NCI-H1694 (cell line): ENCODE measurements around the gene ANKMY2.
"Not testable (repeated sequence)": the region's sequence is repeated elsewhere in the genome, so short reads cannot be mapped to it uniquely, and the experiment has no call there.

Experiments
- DNase-seq: peaks from one replicate; lab custom pipeline; 2025; lab: John Stamatoyannopoulos, UW

The ANKMY2 gene

GRCh38 chr7:16659854-16660497, 14.4 kb upstream of the ANKMY2 start:
- DNase-seq, result not testable (repeated sequence)

DNA sequence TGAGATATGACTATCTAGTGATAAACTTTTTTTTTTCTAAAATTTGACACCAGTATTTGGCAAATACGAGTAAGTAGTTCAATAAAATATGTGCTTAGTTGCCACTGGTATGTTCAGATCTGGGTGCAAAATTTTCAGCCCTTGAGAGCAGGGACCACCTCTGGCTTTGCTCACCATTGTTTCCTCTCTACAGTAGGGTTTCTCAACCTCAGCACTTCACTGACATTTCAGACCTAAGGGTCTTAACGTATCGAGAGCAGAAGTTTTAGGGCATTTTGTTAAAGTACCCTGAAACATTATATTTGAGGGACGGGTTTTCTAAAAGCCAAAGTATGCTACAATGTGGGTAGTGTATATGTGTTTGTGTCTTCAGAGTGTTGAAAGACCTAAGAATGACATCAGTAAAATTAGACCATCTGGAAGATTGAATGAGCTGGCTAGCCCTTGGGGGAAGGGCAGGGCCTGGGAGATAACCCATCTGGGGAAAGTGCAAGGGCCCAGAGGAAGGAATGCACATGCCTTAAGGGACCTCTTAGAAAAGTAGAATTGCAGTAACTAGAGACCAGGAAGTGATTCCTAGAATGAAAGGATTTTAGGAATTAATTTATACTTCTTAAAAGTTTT, 12.2 kb upstream of the ANKMY2 start:
- DNase-seq, result no peak

DNA sequence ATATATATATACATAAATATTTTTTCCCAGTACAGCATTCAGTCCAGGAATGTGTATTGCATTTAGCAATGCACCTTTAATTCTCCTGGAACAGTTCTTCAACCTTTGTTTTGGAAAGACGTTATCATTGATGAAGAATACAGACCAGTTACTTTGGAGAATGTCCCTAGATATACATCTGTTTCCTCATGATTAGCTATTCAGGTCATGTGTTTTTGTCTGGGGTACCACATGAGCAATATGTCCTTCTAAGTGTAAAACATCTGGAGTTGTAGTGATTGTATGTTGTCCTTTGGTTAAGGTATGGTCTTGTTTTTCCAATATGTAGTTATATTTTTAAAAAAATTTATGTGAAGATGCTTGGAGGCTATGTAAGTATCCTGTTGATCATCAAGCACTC, 10.6 kb upstream of the ANKMY2 start:
- no peak for DNase-seq

DNA sequence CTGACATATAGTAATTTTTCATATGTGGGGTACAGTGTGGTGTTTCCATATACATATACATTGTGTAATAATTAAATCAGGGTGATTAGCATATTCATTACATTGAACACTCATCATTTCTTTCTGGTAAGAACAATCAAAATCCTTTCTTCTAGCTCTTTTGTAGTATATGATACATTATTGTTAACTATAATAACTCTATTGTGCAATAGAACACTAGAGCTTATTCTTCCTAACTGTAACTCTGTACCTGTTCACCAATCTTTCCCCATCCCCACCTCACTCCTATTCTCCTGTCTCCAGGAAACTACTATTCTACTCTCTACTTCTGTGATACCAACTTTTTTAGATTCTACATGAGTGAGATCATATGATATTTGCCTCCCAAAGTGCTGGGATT, 9.8 kb upstream of the ANKMY2 start:
- no peak for DNase-seq

- DNase-seq, result no peak
These were observed 7.3 kb upstream of the ANKMY2 start for GRCh38 chr7:16652888-16653287.

DNA sequence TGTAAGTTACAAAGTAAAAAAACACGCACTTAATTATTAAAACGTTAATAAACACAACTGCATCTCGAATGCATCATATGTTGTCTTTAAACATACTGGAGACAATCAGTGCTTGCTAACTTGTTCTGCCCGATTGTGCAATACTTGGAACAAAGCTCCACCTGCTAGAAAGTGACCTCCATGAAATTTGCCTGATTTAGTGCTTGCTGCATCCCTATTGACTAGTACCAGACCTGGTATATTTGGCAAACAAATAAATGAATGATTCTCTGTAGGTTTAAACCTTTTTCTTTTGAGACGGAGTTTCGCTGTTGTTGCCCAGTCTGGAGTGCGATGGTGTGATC, 6.7 kb upstream of the ANKMY2 start:
- DNase-seq, result no peak

- DNase-seq, result no peak
These were observed 6.1 kb upstream of the ANKMY2 start for GRCh38 chr7:16651396-16652239.

GRCh38 chr7:16650266-16650665, 4.7 kb upstream of the ANKMY2 start:
- DNase-seq, result no peak

- no peak for DNase-seq
These were observed 3.6 kb upstream of the ANKMY2 start for GRCh38 chr7:16649196-16649595.

DNA sequence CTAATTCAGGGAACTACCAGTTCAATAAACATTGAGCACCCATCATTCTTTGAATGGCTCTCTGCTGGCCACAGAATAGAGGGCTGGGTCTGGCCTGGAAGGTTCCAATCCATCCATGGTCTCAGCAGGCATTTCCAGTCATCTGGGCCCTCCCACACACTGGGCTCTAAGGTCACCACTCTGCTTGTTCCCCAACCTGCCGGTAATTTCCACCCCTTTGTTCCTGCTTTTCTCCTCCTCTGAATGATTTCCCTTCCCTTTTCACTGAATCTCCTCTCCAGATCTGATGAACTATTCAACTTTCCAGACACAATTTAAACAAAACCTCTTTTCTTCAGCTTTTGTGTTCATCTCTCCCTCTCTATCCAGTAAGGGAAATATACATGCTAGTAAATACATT, 3.0 kb upstream of the ANKMY2 start:
- no peak for DNase-seq

DNA sequence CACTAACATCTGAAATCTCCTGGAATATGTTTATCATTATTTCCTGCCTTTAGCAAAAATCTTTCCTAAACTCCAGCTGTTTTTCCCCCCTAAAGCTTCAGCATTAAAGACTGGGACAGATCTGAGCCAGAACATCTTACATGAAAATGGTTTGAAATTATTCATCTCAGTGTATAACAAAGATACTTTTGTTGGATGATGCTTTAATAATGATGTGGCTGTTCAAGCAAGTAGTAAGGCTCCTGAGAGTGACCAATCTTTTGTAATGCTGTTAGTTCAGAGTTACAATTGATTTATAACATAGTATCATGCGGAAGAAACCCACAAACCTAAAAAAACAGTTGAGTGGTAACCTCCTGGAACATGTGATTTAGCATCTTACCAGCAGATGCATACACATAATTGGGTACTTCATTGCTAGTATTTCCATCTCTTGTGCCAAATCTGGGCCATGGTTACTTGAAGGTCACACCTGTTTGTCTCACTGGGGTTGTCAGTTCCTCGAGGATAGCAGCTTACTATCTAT, 1.9 kb upstream of the ANKMY2 start:
- DNase-seq, result peak; percentile 4

DNA sequence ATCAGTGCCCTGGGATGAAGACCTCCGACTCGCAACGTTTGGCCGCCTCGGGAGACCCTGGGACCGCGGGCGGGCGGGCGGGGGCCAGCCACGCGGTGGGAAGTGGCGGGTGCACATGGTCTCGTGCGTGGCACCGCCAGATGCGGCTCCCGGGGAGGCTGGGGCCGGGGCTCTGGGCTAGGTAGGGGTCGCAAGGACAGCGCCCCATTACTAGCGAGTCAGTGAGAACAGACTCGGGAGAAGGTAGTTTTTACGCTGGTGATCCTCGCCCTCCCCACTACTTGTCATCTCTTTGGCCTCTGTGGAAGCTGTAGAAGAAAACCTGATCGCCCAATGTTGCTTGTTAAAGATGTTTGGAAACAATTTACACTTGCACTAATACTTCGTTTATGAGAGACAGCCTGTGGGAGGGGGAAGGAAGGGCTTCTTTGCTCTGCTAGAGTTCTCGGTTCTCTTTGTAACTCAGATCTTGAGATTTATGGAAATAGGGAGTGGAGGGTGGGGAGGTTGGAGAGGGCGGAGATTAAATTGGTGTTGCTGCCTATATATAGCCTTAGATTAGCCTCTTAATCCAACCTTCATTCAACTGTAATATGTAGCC, 1.0 kb upstream of the ANKMY2 start:
- no peak for DNase-seq

DNA sequence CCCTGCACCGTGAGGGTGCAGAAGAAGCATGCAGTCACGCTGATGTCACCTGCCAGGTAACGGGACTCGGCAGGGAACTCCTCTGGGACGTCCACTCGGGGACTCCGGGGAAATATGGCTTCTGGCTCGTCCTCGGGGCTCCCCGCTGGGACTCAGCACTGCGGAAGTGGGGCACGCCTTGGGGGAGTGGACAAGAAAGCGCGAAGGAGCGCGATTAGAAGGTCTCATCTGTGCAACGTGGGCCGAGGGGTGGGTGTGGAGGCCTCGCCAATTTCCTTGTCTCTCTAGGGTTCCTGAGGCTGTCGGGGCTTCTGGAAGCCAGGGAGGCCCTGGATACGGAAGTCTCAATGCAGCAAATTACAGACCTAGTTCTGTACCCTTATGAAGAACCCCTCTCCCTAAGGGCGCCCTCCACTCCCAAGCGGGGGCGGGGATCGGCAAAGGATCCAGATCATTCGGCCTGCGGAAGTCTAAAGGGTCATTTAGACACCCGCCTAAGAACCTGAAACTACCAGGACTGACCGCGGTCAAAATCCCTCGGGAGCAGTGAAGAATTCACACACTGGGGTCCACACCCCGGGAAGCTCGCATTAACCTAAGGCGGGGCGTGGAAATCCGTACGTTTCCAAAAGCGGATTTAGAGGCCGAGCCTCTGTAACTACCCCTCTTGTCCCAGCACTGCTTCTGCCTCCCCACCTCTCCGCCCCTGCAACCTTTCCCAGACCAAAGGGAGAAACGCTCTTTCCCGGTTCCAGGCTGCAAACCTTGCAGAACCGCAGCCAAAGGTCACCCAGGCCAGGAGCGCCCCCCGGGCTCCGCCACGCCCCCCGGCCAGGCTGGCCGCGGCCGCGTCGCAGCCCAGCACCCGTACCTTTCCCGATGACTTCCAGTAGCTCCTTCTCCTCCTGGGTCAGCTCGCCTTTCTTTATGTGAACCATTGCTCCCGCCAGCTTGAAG, 640 bp downstream of the ANKMY2 start:
- no peak for DNase-seq

DNA sequence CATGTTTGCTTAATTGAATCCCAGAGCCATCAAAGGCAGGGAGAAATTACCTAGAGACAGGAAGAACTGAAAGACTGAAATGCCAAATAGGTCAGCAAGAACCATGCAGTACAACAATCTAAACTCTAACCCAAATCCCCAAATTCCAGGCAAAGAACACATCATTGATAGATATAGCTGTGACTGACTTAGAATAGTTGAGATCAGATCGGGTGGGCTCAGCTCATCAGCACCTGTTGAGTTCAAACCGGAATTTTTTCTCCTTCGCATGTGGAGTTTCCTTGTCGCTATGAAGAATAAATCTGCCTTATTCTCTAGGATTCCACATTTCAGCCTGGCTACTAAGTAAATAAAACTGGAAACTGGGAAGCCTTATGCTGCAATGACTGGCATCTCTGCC, 1.4 kb downstream of the ANKMY2 start:
- DNase-seq, result no peak

DNA sequence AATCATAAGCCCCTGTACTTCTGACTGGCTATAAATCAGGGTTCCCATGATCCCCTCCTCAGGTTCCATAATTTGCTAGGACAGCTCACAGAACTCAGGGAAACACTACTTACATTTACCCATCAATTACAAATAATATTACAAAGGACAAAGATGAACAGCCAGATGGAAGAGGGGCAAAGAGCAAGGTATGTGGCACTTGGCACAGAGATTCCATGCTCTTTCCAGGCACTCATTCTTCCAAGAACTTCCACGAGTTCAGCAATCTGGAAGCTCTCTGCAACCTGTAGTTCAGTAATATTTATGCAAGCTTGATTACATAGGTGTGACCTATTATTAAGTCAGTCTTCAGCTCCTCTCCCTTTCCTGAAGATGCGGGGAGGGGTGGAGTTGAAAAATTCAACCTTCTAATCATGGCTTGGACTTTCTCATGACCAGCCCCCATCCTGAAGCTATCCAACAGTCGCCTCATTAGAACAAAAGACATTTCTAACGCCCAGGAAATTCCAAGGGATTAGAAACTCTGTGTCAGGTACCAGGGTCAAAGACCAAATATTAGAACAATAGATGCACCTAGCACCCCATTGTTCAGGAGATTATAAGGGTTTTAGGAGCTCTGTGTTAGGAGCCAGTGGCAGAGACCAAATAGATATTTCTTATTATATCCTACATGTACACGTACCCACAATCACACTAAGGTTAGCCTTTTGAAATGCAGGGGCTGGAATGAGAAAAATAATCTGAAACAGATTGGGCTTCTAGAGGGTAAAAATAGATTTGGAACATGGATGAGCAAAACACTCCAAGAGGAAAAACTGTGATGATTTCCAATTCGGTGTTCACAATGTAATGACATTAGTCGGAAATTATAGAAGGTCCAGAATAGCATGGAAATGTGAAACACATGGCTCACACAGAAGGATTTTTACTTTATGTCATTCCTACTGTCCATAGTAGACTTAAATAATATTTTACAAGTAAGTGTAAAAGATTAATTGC, 7.0 kb downstream of the ANKMY2 start:
- DNase-seq, result no peak

- DNase-seq, result no peak
These were observed 8.2 kb downstream of the ANKMY2 start for GRCh38 chr7:16637379-16637778.

GRCh38 chr7:16636555-16637101, 8.9 kb downstream of the ANKMY2 start:
- DNase-seq, result no peak

- no peak for DNase-seq
These were observed 11.2 kb downstream of the ANKMY2 start for GRCh38 chr7:16634271-16634738.

- no peak for DNase-seq
These were observed 14.9 kb downstream of the ANKMY2 start for GRCh38 chr7:16630654-16631053.

DNA sequence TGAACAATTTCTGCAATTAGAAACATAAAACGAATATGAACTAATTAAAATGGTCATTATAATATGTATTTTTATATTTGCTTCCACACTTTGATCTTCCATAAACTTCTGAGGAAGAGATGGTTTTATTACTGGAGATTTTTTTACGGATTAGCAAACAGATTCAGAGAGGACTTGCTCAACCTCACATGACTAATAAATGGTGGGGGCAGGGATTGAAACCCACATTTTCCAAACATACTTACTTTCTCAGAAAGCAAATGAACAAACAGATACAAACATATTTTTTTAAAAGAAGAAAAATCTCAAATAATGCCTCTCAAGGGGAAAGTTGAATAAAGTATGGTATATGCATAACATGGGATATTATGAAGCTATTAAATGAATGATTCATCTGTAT, 18.3 kb downstream of the ANKMY2 start:
- DNase-seq, result no peak
